Transverse colon (tissue), 4 donors: Measurements from ENCODE around the gene ARSG. TPM values are rescaled to one million over a fixed set of nuclear protein-coding genes. Genes with fewer than 3 reads are reported as not detected.
A peak's percentile ranks its signal among the peaks of the same experiment; 100 is the strongest.

Source experiments
- DNase-seq: peaks from one replicate; pipeline ENCODE4 v3.0.0-alpha.2; 2019
- H3K27ac ChIP-seq, 4 donors: fragments of 200-600 bp; sonication (generic); 2 replicates each; pipeline ENCODE4 v1.5.1; 2016 to 2018; ENCODE audit warnings: inconsistent platforms in 4 of 4
- H3K27me3 ChIP-seq: fragments of 200-600 bp; sonication (generic); 2 replicates; pipeline ENCODE4 v1.5.1; 2017; ENCODE audit warnings: inconsistent platforms
- H3K36me3 ChIP-seq, 4 donors: fragments of 200-600 bp; sonication (generic); 2 replicates each; pipeline ENCODE4 v1.5.1; 2017 to 2019; ENCODE audit warnings: inconsistent platforms in 4 of 4
- H3K4me1 ChIP-seq, 4 donors: fragments of 200-600 bp; sonication (generic); 2 replicates each; pipeline ENCODE4 v1.5.1; 2017 to 2020; ENCODE audit warnings: inconsistent platforms in 4 of 4
- H3K4me3 ChIP-seq, 4 donors: fragments of 200-600 bp; sonication (generic); 1 replicate in 1 of 4; 2 replicates in 3 of 4; pipeline versions ENCODE4 v1.5.1 to v1.6.1; 2017 to 2019; ENCODE audit warnings: inconsistent platforms in 4 of 4
- H3K9me3 ChIP-seq, 2 donors: fragments of 200-600 bp; sonication (generic); 2 replicates each; pipeline ENCODE4 v1.5.1; 2017 to 2019; ENCODE audit warnings: inconsistent platforms in 2 of 2
- CTCF ChIP-seq, 5 experiments: fragments of 200-600 bp in 3 of 5; fragments of 450-650 bp in 2 of 5; sonication (generic) in 3 of 5; IDR thresholded peaks; 1 replicate in 2 of 5; 2 replicates in 3 of 5; pipeline ENCODE4 v1.5.1; 2016 to 2017; ENCODE audit warnings: antibody characterized with exemption in 5 of 5, inconsistent platforms in 3 of 5, mild to moderate bottlenecking in 2 of 5, moderate library complexity in 1 of 5
- EP300 ChIP-seq: sonication (generic); formaldehyde crosslinking; IDR thresholded peaks from one replicate; pipeline ENCODE4 v1.6.1; 2017; ENCODE audit warnings: antibody characterized with exemption, low read depth
- POLR2A ChIP-seq: fragments of 450-650 bp; IDR thresholded peaks from one replicate; pipeline ENCODE4 v1.6.1; 2016; ENCODE audit warnings: antibody characterized with exemption, mild to moderate bottlenecking, moderate library complexity
- POLR2AphosphoS5 ChIP-seq, 3 donors: sonication (generic); formaldehyde crosslinking; IDR thresholded peaks; one replicate each; pipeline ENCODE4 v1.6.1; 2016; ENCODE audit warnings: antibody characterized with exemption in 3 of 3
- WGBS, 2 donors: methylation state at CpG; one replicate each; pipeline ENCODE4 v1.1.5; 2018; ENCODE audit warnings: low coverage in 1 of 2; 5-methylcytosine and 5-hydroxymethylcytosine counted together
- in situ Hi-C, 4 donors: fragments of 200-750 bp; cut with MboI; loops; one replicate each; pipeline versions ENCODE4 v1.15.0 to v1.15.1; 2017; ENCODE audit warnings: low sequenced_read_pairs in 3 of 4, low pct_ligation_motif_present in 1 of 4, low pct_unique_long_range_greater_than_20kb in 1 of 4
- intact Hi-C: fragments of 100-400 bp; cut with DNase I; formaldehyde crosslinking; loops from one replicate; pipeline ENCODE4 v1.15.1; 2023; ENCODE audit warnings: low total_unique reads
- total RNA-seq, 4 donors: library from RNA; depleted of rRNA; stranded (reverse); fragments of >200 nt; gene quantifications; one replicate each; pipeline ENCODE4 v1.1.0, GENCODE V29; 2016

ARSG gene
- 1 to 10 TPM in 2 of 4 donors, under 1 TPM in 1, not detected in 1; 0.41 to 4.4 (median 1.6) TPM for total RNA-seq

- TF ChIP-seq CTCF (IDR thresholded peaks at IDR 0.05) (no peak), EP300 (no peak), POLR2A (no peak), POLR2AphosphoS5 (IDR thresholded peaks at IDR 0.05) (no peak)
- peak; percentile 63 for DNase-seq
- Histone ChIP-seq H3K4me1 (peaks cover 0 to 28% (median 23%) of the 10 kb centered on the region in 4 donors), H3K4me3 (peak within 1 kb of the TSS; percentile 29 to 57 (median 44)), H3K27me3 (peaks cover 77% of the 10 kb centered on the region), H3K9me3 (no peaks in the 10 kb centered on the region), H3K27ac (peak within 1 kb of the TSS; percentile 71 to 81 (median 75)), H3K36me3 (no peaks in the 10 kb centered on the region)
- WGBS, 2 donors = 2% methylated on average over 25 of the region's 96 CpGs; no CpG with 5 or more reads in 1 of the 2 donors
- in situ Hi-C loops = no loop called here
- intact Hi-C loops = no loop called here
These were observed at the start of gene ARSG, which contains the start of gene SLC16A6 for GRCh38 chr17:68290955-68291835. TSS of gene ARSG (plus strand) at chr17:68291495. CDS start at chr17:68307494, 15,999 bp downstream. TSS of gene SLC16A6 (minus strand) at chr17:68291127. CDS start at chr17:68278320, 12,807 bp downstream.

DNA sequence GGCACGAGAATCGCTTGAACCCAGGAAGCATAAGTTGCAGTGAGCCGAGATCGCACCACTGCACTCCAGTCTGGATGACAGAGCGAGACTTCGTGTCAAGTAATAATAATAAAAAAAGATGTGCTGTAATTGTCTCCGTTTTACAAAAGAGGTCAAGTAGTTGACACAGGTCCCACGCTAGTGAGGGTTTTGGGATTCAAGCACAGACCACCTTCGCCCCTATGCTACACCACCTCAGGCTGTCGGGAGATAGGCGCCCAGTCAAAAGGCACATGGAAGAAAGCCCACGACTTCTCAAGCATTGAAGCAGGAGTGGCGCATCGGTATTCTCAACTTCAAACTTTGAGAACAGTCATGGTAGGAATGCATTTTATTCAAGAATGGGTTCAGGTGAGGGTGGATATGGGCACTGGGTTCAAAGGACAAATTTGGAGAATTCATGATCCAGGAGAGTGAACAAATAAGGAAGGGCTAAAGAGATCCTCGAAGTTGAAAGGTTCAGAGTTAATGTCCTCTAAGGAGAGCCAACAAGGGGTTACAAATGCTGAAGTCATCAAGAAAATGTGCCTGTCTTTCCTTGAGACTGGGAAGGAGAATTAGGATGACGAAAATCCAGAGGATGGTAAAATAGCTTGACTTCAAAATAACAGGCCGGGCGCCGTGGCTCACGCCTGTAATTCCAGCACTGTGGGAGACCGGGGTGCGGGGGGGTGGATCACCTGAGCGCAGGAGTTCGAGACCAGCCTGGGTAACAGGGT, 44.8 kb upstream of the ARSG start:
- no peaks in the 10 kb centered on the region for H3K9me3 ChIP-seq
- peaks cover 0 to 27% (median 10%) of the 10 kb centered on the region in 4 donors for H3K4me1 ChIP-seq
- in situ Hi-C loops (no loop called here), intact Hi-C loops (no loop called here)
- DNase-seq = no peak
- no peak for TF ChIP-seq CTCF (IDR thresholded peaks at IDR 0.05)
- no peak for TF ChIP-seq POLR2A
- no peak for TF ChIP-seq EP300
- TF ChIP-seq POLR2AphosphoS5 (IDR thresholded peaks at IDR 0.05) = no peak
- peak overlapping the region in 1 of 4 donors; percentile 79 for H3K4me3 ChIP-seq
- WGBS, 2 donors = 88 to 91% methylated on average over 15 to 24 of the region's 24 CpGs
- H3K27ac ChIP-seq = peak overlapping the region; percentile 93 to 99 (median 96)
- peaks cover 0 to 2% (median 0%) of the 10 kb centered on the region in 4 donors for H3K36me3 ChIP-seq
- no peaks in the 10 kb centered on the region for H3K27me3 ChIP-seq

- no peaks in the 10 kb centered on the region for H3K9me3 ChIP-seq
- peaks cover 0 to 27% (median 10%) of the 10 kb centered on the region in 4 donors for H3K4me1 ChIP-seq
- in situ Hi-C loops (no loop called here), intact Hi-C loops (no loop called here)
- DNase-seq = peak; percentile 96
- 1% methylated on average over 40 of the region's 97 CpGs; no CpG with 5 or more reads in 1 of the 2 donors for WGBS, 2 donors
- H3K27ac ChIP-seq = peak within 1 kb of the TSS; percentile 93 to 99 (median 96)
- no peaks in the 10 kb centered on the region for H3K27me3 ChIP-seq
- TF ChIP-seq EP300 (no peak), CTCF (IDR thresholded peaks at IDR 0.05) (peak in 1 of 5 experiments; percentile 9), POLR2A (peak; percentile 92), POLR2AphosphoS5 (IDR thresholded peaks at IDR 0.05) (peak; percentile 88 to 95 (median 94))
- peak within 1 kb of the TSS; percentile 60 to 91 (median 78) for H3K4me3 ChIP-seq
- H3K36me3 ChIP-seq = peaks cover 0 to 5% (median 0%) of the 10 kb centered on the region in 4 donors
These were observed 43.7 kb upstream of the ARSG start, which contains the start of gene AMZ2 for GRCh38 chr17:68247445-68248198. TSS of gene AMZ2 (plus strand) at chr17:68248043. CDS start at chr17:68250188, 2,145 bp downstream.
